PFSK-1 (cell line): Measurements from ENCODE around the gene SMARCA4.

Experiments used
- POLR2AphosphoS5 ChIP-seq: IDR thresholded peaks from 2 replicates; pipeline ENCODE4 v1.6.1; 2012; ENCODE audit warnings: low read depth, mild to moderate bottlenecking, control low read depth, low read length, moderate library complexity
- SIN3A ChIP-seq: IDR thresholded peaks from 2 replicates; pipeline ENCODE4 v1.6.1; 2012; ENCODE audit warnings: mild to moderate bottlenecking, low read length, moderate library complexity, borderline replicate concordance; ENCODE audit not compliant: insufficient read depth
- TAF1 ChIP-seq: IDR thresholded peaks from 2 replicates; pipeline ENCODE4 v1.6.1; 2012; ENCODE audit warnings: low read length, control low read depth, borderline replicate concordance; ENCODE audit not compliant: insufficient read depth
- TF ChIP-seq, protein P1 (sequence below), 2 experiments: IDR thresholded peaks; 2 replicates each; pipeline versions ENCODE4 v1.6.1 to v1.8.0; 2011 to 2012; ENCODE audit warnings: low read depth in 2 of 2, low read length in 2 of 2, control low read depth in 1 of 2, inconsistent platforms in 1 of 2, mild to moderate bottlenecking in 1 of 2, moderate library complexity in 1 of 2; ENCODE audit not compliant: insufficient read depth in 1 of 2

DNA sequence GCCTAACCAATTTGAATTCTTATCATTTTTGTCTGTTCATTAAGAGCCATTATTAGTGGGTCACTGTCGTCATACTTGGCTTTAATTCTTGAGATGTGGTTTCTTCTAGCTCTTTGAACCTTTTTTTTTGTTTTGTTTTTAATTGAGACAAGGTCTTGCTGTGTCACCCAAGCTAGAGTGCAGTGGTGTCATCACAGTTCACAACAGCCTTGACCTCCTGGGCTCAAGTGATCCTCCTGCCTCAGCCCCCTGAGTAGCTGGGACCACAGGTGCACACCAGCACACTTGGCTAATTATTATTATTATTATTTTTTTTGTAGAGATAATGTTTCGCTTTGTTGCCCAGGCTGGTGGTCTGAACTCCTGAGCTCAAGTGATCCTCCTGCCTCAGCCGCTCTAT lies 102.6 kb downstream of the SMARCA4 start:
- TF ChIP-seq TAF1, result no peak
- TF ChIP-seq, protein P1, sequence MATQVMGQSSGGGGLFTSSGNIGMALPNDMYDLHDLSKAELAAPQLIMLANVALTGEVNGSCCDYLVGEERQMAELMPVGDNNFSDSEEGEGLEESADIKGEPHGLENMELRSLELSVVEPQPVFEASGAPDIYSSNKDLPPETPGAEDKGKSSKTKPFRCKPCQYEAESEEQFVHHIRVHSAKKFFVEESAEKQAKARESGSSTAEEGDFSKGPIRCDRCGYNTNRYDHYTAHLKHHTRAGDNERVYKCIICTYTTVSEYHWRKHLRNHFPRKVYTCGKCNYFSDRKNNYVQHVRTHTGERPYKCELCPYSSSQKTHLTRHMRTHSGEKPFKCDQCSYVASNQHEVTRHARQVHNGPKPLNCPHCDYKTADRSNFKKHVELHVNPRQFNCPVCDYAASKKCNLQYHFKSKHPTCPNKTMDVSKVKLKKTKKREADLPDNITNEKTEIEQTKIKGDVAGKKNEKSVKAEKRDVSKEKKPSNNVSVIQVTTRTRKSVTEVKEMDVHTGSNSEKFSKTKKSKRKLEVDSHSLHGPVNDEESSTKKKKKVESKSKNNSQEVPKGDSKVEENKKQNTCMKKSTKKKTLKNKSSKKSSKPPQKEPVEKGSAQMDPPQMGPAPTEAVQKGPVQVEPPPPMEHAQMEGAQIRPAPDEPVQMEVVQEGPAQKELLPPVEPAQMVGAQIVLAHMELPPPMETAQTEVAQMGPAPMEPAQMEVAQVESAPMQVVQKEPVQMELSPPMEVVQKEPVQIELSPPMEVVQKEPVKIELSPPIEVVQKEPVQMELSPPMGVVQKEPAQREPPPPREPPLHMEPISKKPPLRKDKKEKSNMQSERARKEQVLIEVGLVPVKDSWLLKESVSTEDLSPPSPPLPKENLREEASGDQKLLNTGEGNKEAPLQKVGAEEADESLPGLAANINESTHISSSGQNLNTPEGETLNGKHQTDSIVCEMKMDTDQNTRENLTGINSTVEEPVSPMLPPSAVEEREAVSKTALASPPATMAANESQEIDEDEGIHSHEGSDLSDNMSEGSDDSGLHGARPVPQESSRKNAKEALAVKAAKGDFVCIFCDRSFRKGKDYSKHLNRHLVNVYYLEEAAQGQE (IDR thresholded peaks at IDR 0.05; ENCODE audit: insufficient read depth in 1 of 2, low read depth in 2 of 2, low read length in 2 of 2), result no peak
- no peak for TF ChIP-seq POLR2AphosphoS5
- no peak for TF ChIP-seq SIN3A
